RPMI7951 (cell line): Measurements from ENCODE around the gene JPH3. TPM values are rescaled to one million over a fixed set of nuclear protein-coding genes. Genes with fewer than 3 reads are reported as not detected.

Experiments
- DNase-seq: peaks from one replicate; pipeline ENCODE4 v3.0.0-alpha.2; 2012; ENCODE audit warnings: low read depth
- total RNA-seq: library from RNA; depleted of rRNA; stranded (reverse); fragments of >200 nt; shearing (Covaris generic); gene quantifications from 2 replicates; pipeline ENCODE4 v1.2.3, GENCODE V29; 2014

The JPH3 gene
- total RNA-seq, 1 experiment from 2014 or later: not detected

DNA sequence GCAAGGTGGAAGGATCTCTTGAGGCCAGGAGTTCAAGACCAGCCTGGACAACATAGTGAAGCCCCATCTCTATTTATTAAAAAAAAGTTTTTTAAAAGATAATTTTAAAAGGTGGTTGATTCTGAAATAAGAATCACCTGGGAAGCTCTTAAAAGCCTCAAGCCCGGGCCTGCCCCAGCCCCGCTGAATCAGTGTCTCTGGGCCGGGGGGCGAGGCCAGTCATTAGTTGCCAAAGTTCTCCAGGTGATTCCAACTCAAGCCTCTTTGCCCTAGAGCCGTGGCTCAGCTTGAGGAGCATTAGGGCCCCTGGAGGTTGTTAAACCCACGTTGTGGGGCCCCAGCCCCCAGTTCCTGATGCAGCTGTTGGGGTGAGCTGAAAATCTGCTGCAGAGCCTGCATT lies 24.6 kb downstream of the JPH3 start:
- DNase-seq: no peak

- DNase-seq: no peak
Observed at GRCh38 chr16:87627542-87628245, 25.4 kb downstream of the JPH3 start.

- no peak for DNase-seq
Observed at GRCh38 chr16:87628246-87628923, 26.1 kb downstream of the JPH3 start.

DNA sequence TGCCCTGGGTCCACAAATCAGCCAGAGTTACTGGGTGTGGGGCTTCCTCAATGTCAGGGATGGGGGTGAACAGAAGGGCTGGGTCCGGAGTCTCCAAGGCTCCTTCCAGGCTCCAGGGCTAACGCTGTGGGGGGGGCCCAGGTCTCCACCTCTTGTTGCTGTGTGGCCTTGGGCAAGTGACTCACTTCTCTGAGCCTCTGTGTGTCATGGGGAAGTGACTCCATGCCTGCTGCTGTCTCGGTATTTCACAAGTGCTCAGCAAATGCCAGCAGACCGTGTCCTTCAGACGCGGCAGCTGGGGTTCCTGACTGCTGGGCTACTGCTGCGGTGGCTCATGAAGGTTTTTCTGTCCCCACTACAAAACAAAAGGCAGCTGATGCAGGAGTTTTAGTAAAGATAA lies 26.6 kb downstream of the JPH3 start:
- peak; percentile 90 for DNase-seq

GRCh38 chr16:87631067-87631466 lies 28.8 kb downstream of the JPH3 start:
- DNase-seq: no peak

DNA sequence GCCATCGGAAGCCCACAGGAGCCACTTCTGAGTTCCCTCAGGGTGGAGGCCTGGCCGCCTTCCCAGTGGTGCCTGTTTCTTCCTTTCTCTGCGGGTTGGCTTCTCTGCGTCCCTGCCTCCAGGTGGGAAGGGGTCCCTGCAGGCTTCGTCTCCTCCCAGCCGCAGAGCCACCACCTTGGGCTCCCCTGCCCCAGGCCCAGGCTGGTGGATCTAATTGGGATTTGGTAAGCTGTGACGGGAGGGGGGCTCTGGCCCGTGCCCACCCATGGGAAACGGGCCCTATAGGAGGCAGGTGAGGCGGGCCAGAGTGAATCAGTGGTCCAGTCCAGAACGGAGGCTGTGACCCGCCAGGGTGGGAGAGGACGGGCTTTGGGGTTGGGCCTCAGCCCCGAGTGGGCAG lies 32.1 kb downstream of the JPH3 start:
- DNase-seq: no peak

GRCh38 chr16:87635541-87636049 lies 33.3 kb downstream of the JPH3 start:
- peak; percentile 51 for DNase-seq

GRCh38 chr16:87636050-87636684 lies 33.9 kb downstream of the JPH3 start:
- peak; percentile 83 for DNase-seq

DNA sequence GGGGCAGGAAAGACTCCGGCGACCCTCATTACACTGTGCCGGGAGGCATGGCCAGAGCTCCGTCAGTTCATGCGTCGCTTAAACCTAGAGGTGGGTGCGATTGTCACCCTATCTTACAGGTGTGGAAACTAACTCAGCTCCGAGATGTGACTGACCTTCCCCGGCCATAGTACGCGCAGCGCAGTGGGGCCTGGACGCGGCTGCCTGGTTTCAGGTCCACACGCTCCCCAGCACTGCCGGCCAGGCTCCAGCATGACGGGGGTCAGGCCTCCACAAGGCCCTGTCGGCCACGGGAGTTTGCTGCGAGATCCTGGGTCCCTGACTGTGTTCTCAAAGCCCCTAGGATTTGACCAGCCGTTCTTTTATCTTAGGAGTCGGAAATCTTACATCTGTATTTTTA lies 34.4 kb downstream of the JPH3 start:
- DNase-seq: no peak

GRCh38 chr16:87637357-87637756 lies 35.0 kb downstream of the JPH3 start:
- no peak for DNase-seq

GRCh38 chr16:87638736-87639135 lies 36.4 kb downstream of the JPH3 start:
- no peak for DNase-seq

GRCh38 chr16:87641721-87642120 lies 39.4 kb downstream of the JPH3 start:
- no peak for DNase-seq

- no peak for DNase-seq
Observed at GRCh38 chr16:87642491-87642890, 40.2 kb downstream of the JPH3 start.

GRCh38 chr16:87644186-87644585 lies 41.9 kb downstream of the JPH3 start:
- DNase-seq: no peak

DNA sequence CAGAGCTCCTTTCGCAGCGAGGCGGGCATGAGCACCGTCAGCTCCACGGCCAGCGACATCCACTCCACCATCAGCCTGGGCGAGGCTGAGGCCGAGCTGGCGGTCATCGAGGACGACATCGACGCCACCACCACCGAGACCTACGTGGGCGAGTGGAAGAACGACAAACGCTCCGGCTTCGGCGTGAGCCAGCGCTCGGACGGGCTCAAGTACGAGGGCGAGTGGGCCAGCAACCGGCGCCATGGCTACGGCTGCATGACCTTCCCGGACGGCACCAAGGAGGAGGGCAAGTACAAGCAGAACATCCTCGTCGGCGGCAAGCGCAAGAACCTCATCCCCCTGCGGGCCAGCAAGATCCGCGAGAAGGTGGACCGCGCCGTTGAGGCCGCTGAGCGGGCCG lies 42.3 kb downstream of the JPH3 start:
- no peak for DNase-seq

- DNase-seq: no peak
Observed at GRCh38 chr16:87645802-87646201, 43.5 kb downstream of the JPH3 start.

DNA sequence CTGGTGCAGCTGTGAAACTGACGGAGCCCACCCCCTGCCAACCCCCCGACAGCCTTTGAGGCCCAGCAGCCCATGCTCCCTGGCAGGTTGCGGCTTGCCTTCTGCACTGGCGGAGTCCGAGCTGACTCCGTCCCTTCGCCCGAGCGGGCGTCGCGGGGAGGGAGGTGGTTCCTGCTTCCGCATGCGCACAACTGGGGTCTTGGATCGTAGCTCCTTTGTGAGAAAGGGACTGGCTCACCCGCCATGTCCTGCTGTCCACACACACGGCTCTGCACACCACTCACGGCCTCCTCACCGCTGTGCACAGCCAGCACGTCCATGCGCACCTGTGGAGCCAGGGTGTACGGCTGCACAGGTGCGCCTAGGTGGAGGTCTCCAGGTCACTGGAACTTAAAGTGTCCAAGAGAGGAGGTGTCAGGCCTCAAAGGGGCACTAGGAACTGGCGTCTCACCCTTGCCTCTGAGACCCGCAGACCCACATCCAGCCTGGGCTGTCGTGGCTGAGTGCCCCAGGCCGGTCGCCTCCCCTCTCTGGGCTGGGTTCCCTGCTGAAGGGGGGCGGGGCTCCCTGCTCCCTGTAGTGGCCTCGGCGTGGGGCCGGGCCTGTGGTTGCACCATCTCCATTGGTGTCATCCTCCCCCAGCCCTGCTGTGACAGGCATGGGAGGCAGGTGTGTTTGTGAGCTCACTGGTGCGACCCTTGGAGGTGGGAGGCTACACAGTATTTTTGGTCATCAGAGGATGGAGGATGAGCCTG lies 45.3 kb downstream of the JPH3 start:
- no peak for DNase-seq

DNA sequence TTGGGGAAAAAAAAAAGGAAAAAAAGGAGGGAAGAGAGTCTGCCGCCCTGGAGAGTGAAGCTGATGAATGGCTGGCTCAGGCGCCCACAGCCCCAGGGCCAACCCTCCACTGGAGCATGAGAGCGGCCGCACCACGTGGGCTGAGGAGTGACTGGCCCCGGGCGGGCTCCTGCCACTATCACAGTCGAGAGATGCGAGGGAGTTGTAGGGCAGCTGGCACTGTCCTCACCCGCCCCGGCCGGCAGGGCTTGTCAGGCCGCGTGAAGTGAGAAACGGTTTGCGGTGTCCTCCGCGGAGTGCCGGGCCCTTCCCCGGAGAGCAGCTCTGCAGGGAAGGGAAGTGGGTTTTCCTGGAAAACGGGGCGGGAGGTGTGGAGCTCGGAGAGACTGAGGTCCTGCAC lies 45.9 kb downstream of the JPH3 start:
- DNase-seq: peak; percentile 56

DNA sequence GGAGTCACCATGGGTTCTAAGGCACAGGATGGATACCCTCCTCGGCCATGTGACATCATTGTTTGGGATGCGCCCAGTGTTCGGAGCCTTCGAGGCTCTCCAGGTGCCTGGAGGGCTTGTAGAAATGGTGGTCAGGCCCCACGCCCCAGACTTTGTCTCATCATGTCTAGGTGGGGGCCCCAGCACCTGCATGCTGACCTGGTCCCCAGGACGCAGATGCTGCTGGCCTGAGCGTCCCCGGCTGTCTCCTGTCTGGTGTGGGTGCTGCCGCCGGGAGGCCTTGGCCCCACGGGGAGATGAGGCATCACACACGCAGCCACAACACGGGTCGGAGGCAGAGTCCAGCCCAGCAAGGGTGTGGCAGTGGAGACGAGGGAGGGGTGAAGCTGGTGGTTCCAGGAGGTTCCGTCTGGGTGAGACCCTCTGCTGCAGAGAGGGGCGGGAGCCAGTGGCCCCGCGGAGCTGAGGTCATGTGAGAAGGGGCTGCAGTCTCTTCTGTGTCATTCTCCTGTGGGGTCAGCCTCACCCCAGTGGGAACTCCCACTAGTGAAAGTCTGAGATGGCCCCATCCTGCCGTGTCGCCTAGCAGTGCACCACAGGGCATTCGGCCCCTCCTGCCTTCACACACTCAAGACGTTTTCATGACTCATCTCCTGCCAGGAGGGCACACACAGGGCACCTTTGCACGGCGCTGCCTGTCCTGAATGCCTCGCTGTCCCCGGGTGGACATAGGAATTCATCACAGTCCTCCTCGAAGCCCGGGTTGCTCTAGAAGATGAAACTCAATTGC lies 46.6 kb downstream of the JPH3 start:
- DNase-seq: no peak

DNA sequence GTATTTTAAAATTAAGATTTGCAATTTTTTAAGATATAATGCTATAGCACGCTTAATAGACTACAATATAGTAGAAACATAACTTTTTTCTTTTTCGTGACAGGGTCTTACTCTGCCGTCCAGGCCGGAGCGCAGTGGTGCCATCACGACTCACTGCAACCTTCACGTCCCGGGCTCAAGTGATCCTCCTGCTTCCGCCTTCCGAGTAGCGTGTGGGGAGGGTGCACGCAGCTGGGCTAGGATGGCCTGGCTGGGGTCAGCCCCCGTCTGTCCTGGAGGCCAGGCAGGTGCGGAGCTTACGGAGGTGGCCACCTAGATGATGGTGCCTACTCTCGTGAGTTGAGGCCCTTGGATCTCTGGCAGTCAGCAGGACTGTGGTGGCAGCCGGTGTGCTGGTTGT lies 50.1 kb downstream of the JPH3 start:
- DNase-seq: no peak

GRCh38 chr16:87652799-87653198 lies 50.5 kb downstream of the JPH3 start:
- DNase-seq: no peak
